ENCODE measurements around the gene PPP4R3C.
"Not testable (repeated sequence)": the region's sequence is repeated elsewhere in the genome, so short reads cannot be mapped to it uniquely, and the experiment has no call there.

PPP4R3C gene

DNA sequence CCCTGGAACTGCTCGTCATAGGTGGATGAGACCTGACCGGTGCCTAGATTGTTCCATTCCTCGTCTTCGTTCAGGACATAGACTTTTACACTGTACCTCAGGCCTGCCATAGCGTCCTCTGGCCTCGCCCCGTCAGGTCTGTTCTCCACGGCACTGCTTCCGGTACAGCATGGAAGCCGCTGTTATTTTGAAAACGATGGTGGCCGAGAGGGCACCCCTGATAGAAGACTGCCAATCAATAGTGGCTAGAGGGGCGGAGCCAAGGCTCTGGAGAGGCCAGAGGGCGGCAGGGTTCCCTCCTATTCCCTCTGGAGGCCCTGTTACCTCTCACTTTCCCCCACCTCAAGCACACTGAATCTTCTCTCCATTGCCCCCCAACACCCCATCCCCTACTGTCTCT, at the start of gene PPP4R3C:
Gene PPP4R3C, minus strand, starts transcription at position 155 of the 400 bp plus-strand sequence. Its CDS starts 45 bp downstream, at position 110.
- no peak for DNase-seq

DNA sequence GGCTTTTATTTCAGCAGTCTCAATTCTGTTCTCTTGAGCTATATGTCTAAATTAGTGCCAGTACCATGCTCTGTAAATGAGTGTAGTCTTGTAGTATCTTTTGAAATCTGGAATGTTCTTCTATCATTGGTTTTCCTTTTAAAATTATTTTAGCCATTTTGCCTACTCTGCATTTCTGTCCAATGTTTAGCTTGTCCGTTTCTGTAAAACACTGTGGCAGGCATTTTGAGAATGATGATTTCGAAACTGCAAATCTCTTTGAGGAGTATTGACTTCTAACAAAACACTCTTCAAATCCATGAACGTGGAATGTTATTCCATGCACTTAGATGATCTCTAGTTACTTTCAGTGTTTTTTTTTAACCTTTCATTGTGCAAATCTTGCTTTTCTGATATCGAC, 28.3 kb upstream of the PPP4R3C start:
- no peak for DNase-seq

DNA sequence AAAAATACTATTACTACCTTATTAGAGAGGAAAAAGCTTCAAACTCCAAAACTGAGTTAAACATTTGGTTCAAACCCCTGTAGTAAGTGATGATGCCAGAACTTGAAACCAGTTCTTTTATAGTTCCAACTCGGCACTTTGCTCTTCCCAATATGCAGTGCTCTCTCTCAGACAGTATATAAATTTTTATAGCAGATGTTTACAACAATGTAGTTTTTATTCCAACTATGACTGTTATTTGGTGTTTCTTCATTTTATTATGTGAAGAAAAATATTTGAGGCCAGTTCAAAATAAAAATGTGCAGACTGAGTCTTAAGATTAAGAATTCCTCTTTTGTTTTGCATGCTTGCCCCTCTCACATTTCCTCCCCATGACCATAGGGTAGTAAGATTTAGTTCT, 2.9 kb upstream of the PPP4R3C start:
- no peak for DNase-seq

DNA sequence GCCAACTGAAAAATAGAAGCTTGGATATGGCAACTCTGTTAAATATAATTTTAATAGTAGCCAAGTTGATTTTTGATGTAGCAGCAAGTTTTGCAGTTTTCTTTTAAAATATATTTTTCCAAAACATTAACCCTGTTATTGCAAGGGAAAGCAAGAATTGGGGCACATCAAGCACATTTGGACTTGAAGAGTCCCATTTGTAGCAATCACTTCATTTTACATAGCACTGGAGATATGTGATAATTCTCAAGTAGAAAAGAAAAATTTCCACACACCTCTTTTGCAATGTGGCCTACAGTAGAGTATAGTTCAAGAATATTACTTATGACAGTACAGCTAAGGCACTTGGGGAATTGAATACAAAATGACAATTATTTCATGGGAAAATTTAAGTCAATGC, 1.9 kb upstream of the PPP4R3C start:
- no peak for DNase-seq

DNA sequence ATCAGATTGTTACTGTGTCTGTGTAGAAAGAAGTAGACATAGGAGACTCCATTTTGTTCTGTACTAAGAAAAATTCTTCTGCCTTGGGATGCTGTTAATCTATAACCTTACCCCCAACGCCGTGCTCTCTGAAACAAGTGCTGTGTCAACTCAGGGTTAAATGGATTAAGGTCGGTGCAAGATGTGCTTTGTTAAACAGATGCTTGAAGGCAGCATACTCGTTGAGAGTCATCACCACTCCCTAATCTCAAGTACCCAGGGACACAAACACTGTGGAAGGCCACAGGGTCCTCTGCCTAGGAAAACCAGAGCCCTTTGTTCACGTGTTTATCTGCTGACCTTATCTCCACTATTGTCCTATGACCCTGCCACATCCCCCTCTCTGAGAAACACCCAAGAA, 4.0 kb downstream of the PPP4R3C start:
- DNase-seq, result not testable (repeated sequence)

DNA sequence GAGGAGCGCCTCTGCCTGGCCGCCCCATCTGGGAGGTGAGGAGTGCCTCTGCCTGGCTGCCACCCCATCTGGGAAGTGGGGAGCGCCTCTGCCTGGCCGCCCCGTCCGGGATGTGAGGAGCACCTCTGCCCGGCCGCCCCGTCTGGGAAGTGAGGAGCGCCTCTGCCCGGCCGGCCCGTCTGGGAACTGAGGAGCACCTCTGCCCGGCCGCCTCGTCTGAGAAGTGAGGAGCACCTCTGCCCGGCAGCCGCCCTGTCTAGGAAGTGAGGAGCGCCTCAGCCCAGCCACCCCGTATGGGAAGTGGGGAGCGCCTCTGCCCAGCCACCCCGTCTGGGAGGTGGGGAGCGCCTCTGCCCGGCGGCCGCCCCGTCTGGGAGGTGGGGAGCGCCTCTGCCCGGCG, 4.6 kb downstream of the PPP4R3C start:
- DNase-seq, result not testable (repeated sequence)

DNA sequence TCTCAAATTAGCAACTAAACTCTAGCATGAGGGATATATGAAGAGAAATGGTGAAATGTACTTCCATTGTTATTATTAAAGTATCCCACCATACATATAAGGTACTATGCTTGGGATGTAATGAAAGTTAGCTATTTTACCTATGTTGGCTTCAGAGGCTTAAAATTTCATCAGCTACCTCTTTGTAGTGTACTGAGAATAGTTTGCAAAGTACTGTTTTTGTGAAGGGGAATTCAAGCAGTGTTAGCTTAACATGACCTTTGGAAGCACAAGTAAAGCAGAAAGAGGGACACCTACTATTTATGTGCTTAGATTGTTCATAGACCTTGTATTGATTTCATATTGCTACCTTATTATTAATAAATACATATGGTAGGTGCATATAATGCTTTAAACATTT, 11.8 kb downstream of the PPP4R3C start:
- no peak for DNase-seq

DNA sequence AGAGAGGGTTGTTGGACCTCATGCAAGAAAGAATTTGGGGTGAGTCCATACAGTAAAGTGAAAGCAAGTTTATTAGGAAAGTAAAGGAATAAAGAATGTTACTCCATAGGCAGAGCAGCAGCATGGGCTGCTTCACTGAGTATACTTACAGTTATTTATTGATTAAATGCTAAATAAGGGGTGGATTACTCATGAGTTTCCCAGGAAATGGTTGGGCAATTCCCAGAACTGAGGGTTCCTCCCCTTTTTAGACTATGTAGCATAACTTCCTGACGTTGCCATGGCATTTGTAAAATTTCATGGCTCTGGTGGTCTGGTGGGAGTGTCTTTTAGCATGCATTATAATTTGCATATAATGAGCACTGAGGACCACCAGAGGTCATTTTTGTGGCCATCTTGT, 16.7 kb downstream of the PPP4R3C start:
- DNase-seq, result no peak

DNA sequence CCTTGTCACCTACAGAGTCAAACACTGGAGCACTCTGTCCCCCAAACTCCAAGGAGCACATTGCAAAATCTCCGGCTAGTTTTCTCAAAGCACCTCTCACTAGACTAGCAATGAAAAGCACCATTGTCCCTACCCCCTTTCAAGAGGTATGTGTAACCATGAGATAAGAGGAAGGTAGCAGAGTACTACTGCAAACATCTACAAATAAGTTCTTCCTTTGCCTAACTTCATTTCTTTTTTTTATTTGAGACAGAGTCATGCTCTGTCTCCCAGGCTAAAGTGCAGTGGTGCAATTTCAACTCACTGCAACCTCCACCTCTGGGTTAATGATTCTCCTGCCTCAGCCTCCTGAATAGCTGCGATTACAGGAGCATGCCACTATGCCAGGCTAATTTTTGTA, 17.7 kb downstream of the PPP4R3C start:
- no peak for DNase-seq

DNA sequence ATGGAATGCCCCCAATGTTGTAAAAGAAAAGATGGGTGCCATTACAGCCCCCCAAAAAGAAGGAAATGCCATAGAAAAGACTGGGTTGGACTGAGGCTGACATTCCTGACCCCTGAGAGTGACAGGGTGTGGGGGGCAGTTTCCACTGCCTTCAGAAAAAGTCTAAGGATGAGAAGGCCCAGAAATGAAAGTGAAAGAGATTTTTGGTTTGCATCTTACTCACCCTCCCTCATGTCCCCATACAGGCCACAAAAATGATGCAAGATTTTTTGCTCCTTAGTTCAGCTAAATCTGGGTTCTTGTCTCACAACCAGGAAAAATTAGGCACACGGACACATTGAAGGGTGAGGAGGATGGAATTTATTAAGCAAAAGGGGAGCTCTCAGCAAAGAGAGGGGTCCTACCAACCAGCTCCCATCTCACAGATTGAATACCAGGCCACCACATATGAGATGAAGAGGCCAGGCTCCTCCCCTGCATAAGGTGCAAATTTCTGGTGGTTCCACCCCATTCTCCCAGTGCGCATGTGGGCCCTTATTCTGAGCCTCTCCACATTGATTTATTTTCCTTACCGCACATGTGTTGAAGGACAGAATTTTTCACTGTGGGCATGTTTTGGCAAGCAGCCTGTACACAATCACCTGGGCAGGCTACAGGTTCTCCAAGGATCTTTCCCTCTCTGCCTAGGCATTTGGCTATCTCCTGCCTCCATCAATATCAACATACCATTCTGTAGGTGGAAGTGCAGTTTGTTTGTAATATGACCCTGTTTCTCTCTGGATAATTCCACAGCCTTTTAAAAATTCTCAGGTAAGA, 18.8 kb downstream of the PPP4R3C start:
- DNase-seq, result no peak

DNA sequence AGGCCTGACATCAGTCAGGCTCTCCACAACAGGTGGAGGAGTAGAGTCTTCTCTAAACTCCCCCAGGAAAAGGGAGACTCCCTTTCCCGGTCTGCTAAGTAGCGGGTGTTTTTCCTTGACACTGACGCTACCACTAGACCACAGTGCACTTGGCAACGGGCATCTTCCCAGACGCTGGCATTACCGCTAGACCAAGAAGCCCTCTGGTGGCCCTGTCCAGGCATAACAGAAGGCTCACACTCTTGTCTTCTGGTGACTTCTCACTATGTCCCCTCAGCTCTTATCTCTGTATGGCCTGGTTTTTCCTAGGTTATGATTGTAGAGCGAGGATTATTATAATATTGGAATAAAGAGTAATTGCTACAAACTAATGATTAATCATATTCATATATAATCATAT, 20.7 kb downstream of the PPP4R3C start:
- not testable (repeated sequence) for DNase-seq

DNA sequence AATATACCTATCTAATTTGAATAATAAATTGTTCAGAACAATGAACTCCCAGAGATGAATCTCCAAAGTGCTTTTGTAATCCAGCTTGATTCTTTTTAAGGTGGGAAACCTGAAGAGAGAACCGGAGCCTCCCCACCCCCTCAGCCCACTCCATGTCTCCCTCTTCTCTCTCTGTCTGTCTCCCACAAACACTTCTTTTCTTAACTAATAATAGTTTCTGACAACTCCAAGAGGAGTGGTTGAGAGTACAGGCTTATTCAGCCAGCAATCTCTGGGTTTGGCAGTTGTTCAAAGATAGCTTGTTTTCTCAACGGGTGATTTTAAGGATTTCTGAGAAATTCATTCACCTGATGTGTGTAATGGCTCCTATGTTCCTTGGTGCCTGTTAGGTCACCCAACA, 23.4 kb downstream of the PPP4R3C start:
- no peak for DNase-seq

DNA sequence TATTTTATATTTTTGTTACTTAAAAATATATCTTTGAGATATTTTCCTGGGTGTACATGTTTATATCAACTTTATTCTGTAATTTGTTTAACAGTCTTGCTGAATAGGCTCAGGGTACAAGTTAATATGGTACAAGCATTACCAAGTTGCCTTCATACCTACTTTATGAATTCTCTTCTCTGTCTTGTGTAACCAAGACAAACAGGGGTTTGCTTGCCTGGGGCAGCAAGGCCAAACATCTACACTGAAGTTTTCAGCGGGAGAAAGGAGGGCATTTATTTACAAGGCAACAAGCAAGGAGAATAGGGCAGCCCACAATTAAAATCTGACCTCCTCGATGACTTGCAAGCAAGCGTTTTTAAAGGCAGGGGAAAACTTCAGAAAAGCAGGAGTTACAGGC, 24.2 kb downstream of the PPP4R3C start:
- no peak for DNase-seq

DNA sequence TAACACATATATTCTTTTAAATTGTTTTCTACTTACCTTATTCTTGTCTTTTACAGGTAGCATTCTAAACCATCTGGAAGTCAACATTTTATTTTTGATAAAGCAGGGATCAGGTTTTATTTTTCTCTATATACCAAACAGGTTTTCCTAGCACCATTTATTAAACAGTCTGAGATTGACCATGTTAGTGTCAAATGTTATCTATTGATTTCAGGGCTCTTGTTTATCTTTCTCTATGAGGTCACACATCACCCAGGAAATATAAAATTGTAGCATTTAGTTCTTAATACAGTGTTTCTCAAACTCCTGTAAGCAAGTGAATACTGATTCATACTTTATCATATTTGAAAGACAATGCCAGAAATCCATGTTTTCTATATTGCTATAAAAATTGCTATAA, 28.1 kb downstream of the PPP4R3C start:
- DNase-seq, result no peak

Data from T1000 (cell line).